GM12878 (cell line): ENCODE data around the gene KRTAP17-1.

ENCODE experiments used
- ESRRA ChIP-seq: IDR thresholded peaks from 2 replicates; pipeline ENCODE4 v1.6.1; 2012; ENCODE audit warnings: mild to moderate bottlenecking, low read length, improper control_type of control experiment
- GABPA ChIP-seq: IDR thresholded peaks from 2 replicates; pipeline ENCODE4 v1.6.1; 2014; ENCODE audit warnings: antibody characterized with exemption, low read depth, mild to moderate bottlenecking, inconsistent platforms
- HDAC2 ChIP-seq: fragments of 200-600 bp; sonication (generic); IDR thresholded peaks from 2 replicates; pipeline ENCODE4 v1.6.1; 2017
- MXI1 ChIP-seq: fragments of 150-350 bp; IDR thresholded peaks from 2 replicates; pipeline ENCODE4 v1.6.1; 2011; ENCODE audit warnings: low read depth, mild to moderate bottlenecking, inconsistent platforms, low read length, improper control_type of control experiment
- NR2C2 ChIP-seq: IDR thresholded peaks from 2 replicates; pipeline ENCODE4 v1.6.1; 2011; ENCODE audit warnings: borderline replicate concordance, low read depth; ENCODE audit not compliant: control insufficient read depth, insufficient read length
- POLR2A ChIP-seq: IDR thresholded peaks from 2 replicates; pipeline ENCODE4 v1.6.1; 2011; ENCODE audit warnings: low read depth, mild to moderate bottlenecking, low read length
- POLR2AphosphoS5 ChIP-seq: IDR thresholded peaks from 2 replicates; pipeline ENCODE4 v1.6.1; 2011; ENCODE audit warnings: mild to moderate bottlenecking, low read length, inconsistent platforms
- RELA ChIP-seq: fragments of 450-650 bp; IDR thresholded peaks from 2 replicates; pipeline ENCODE4 v1.8.0; 2014; ENCODE audit warnings: borderline replicate concordance; ENCODE audit not compliant: partially characterized antibody
- RFX5 ChIP-seq: IDR thresholded peaks from 2 replicates; pipeline ENCODE4 v1.6.1; 2011; ENCODE audit warnings: low read depth, low read length, improper control_type of control experiment
- SREBF2 ChIP-seq: IDR thresholded peaks from 2 replicates; pipeline ENCODE4 v1.6.1; 2012; ENCODE audit warnings: mild to moderate bottlenecking, low read length
- YY1 ChIP-seq: IDR thresholded peaks from 2 replicates; pipeline ENCODE4 v1.6.1; 2011; ENCODE audit warnings: low read depth, mild to moderate bottlenecking, low read length
- TF ChIP-seq, protein P1 (sequence below), 3 experiments: IDR thresholded peaks in 2 of 3; conservative IDR thresholded peaks in 1 of 3; 2 replicates each; pipeline ENCODE4 v1.5.1; 2011; ENCODE audit warnings: low read depth in 3 of 3, low read length in 3 of 3, mild to moderate bottlenecking in 3 of 3, control low read depth in 2 of 3, moderate library complexity in 2 of 3, inconsistent platforms in 1 of 3, mixed read lengths in 1 of 3; ENCODE audit not compliant: control insufficient read depth in 2 of 3, insufficient read depth in 1 of 3; ENCODE audit errors: extremely low read depth in 1 of 3
- TF ChIP-seq, protein P2 (sequence below): IDR thresholded peaks from 2 replicates; pipeline ENCODE4 v1.6.1; 2011; ENCODE audit warnings: low read depth, mild to moderate bottlenecking, low read length, moderate library complexity, borderline replicate concordance; ENCODE audit errors: extremely low read depth

DNA sequence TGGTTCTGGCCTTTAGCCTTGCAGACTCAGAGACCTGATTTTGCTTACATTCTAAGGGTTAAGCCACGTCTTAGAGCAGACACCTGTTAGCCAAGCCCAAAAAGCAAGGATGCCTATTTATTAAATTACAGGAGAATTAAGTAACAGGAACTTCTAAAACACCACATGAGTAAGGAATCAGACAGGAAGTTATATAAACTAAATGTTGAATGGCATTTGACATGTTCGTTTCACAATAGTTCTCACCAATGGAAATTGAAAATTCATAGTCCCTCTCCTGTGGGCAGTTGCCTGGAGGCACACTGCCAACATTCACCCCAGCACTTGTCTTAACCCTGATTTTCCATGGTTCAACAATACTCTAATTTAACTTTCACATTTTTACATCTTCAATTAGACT, 31.0 kb downstream of the KRTAP17-1 start:
- TF ChIP-seq SREBF2, result no peak
- TF ChIP-seq ESRRA, result no peak
- TF ChIP-seq MXI1, result no peak
- TF ChIP-seq YY1, result no peak
- TF ChIP-seq, protein P1, sequence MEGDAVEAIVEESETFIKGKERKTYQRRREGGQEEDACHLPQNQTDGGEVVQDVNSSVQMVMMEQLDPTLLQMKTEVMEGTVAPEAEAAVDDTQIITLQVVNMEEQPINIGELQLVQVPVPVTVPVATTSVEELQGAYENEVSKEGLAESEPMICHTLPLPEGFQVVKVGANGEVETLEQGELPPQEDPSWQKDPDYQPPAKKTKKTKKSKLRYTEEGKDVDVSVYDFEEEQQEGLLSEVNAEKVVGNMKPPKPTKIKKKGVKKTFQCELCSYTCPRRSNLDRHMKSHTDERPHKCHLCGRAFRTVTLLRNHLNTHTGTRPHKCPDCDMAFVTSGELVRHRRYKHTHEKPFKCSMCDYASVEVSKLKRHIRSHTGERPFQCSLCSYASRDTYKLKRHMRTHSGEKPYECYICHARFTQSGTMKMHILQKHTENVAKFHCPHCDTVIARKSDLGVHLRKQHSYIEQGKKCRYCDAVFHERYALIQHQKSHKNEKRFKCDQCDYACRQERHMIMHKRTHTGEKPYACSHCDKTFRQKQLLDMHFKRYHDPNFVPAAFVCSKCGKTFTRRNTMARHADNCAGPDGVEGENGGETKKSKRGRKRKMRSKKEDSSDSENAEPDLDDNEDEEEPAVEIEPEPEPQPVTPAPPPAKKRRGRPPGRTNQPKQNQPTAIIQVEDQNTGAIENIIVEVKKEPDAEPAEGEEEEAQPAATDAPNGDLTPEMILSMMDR (IDR thresholded peaks at IDR 0.05 in 2 of 3, conservative IDR thresholded peaks at IDR 0.05 in 1 of 3; ENCODE audit: control insufficient read depth in 2 of 3, extremely low read depth in 1 of 3, insufficient read depth in 1 of 3, low read depth in 3 of 3, low read length in 3 of 3), result no peak
- no peak for TF ChIP-seq POLR2A
- no peak for TF ChIP-seq HDAC2
- TF ChIP-seq RFX5, result no peak
- TF ChIP-seq, protein P2, sequence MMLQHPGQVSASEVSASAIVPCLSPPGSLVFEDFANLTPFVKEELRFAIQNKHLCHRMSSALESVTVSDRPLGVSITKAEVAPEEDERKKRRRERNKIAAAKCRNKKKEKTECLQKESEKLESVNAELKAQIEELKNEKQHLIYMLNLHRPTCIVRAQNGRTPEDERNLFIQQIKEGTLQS, result no peak
- TF ChIP-seq GABPA, result no peak
- no peak for TF ChIP-seq RELA
- no peak for TF ChIP-seq NR2C2
- TF ChIP-seq POLR2AphosphoS5, result no peak
